Suprapubic skin (tissue), 4 donors: ENCODE results near the gene ANKRD26. TPM values are rescaled to one million over a fixed set of nuclear protein-coding genes. Genes with fewer than 3 reads are reported as not detected.

Source experiments
- DNase-seq, 2 donors: peaks; one replicate each; pipeline ENCODE4 v3.0.0-alpha.2; 2019; ENCODE audit warnings: low spot score in 2 of 2
- H3K27ac ChIP-seq: fragments of 200-600 bp; sonication (generic); one replicate; pipeline ENCODE4 v1.5.1; 2019
- H3K27me3 ChIP-seq: fragments of 200-600 bp; sonication (generic); one replicate; pipeline ENCODE4 v1.5.1; 2019
- H3K36me3 ChIP-seq: fragments of 200-600 bp; sonication (generic); one replicate; pipeline ENCODE4 v1.5.1; 2019
- H3K4me1 ChIP-seq: fragments of 200-600 bp; sonication (generic); one replicate; pipeline ENCODE4 v1.5.1; 2019
- H3K4me3 ChIP-seq: fragments of 200-600 bp; sonication (generic); one replicate; pipeline ENCODE4 v1.5.1; 2019; ENCODE audit warnings: mild to moderate bottlenecking
- H3K9me3 ChIP-seq: fragments of 200-600 bp; sonication (generic); one replicate; pipeline ENCODE4 v1.5.1; 2019
- EP300 ChIP-seq: sonication (generic); formaldehyde crosslinking; IDR thresholded peaks from one replicate; pipeline ENCODE4 v1.6.1; 2017; ENCODE audit warnings: antibody characterized with exemption
- POLR2A ChIP-seq, 2 donors: fragments of 450-650 bp; IDR thresholded peaks; one replicate each; pipeline ENCODE4 v1.6.1; 2017; ENCODE audit warnings: antibody characterized with exemption in 2 of 2, mild to moderate bottlenecking in 2 of 2, moderate library complexity in 2 of 2
- POLR2AphosphoS5 ChIP-seq, 3 donors: sonication (generic); formaldehyde crosslinking; IDR thresholded peaks; one replicate each; pipeline ENCODE4 v1.6.1; 2017; ENCODE audit warnings: antibody characterized with exemption in 3 of 3
- WGBS: methylation state at CpG from one replicate; pipeline ENCODE4 v1.1.5; 2018; 5-methylcytosine and 5-hydroxymethylcytosine counted together
- total RNA-seq, 4 donors: library from RNA; depleted of rRNA; stranded (reverse); fragments of >200 nt; gene quantifications; one replicate each; pipeline ENCODE4 v1.1.0, GENCODE V29; 2016
- TF ChIP-seq, protein P1 (sequence below), 2 donors: fragments of 200-600 bp in 1 of 2; fragments of 450-650 bp in 1 of 2; sonication (generic) in 1 of 2; IDR thresholded peaks; one replicate each; pipeline ENCODE4 v1.5.1; 2016 to 2019; ENCODE audit warnings: antibody characterized with exemption in 2 of 2, mild to moderate bottlenecking in 1 of 2, moderate library complexity in 1 of 2

ANKRD26 gene
- total RNA-seq, 4 donors from 2014 or later, result 2.8 to 17.1 (median 7.9) TPM

DNA sequence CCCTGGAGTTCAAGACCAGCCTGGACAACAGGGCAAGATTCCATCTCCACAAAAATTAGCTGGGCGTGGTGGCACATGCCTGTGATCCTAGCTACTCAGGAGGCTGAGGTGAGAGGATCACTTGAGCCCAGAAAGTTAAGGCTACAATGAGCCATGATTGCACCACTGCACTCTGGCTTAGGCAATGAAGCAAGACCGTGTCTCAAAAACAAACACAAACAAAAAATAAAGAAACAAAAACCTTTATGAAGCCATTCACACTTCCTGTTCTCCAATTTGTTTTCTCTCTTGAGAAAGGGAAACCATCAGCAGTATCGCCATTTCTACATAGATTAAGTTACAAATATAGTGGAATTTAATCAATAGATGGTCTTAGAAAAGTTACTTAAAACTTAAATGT is 34.1 kb upstream of the ANKRD26 start:
- no peak overlapping the region for H3K4me3 ChIP-seq
- no peak overlapping the region for H3K27ac ChIP-seq
- H3K9me3 ChIP-seq, result no peaks in the 10 kb centered on the region
- 97% methylated on average over 3 of the region's 3 CpGs for WGBS
- DNase-seq, result no peak
- TF ChIP-seq, protein P1, sequence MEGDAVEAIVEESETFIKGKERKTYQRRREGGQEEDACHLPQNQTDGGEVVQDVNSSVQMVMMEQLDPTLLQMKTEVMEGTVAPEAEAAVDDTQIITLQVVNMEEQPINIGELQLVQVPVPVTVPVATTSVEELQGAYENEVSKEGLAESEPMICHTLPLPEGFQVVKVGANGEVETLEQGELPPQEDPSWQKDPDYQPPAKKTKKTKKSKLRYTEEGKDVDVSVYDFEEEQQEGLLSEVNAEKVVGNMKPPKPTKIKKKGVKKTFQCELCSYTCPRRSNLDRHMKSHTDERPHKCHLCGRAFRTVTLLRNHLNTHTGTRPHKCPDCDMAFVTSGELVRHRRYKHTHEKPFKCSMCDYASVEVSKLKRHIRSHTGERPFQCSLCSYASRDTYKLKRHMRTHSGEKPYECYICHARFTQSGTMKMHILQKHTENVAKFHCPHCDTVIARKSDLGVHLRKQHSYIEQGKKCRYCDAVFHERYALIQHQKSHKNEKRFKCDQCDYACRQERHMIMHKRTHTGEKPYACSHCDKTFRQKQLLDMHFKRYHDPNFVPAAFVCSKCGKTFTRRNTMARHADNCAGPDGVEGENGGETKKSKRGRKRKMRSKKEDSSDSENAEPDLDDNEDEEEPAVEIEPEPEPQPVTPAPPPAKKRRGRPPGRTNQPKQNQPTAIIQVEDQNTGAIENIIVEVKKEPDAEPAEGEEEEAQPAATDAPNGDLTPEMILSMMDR (IDR thresholded peaks at IDR 0.05), result no peak
- TF ChIP-seq POLR2A (IDR thresholded peaks at IDR 0.05) (no peak), EP300 (no peak)
- no peaks in the 10 kb centered on the region for H3K27me3 ChIP-seq
- H3K4me1 ChIP-seq, result no peaks in the 10 kb centered on the region
- peaks cover 72% of the 10 kb centered on the region for H3K36me3 ChIP-seq

- Histone ChIP-seq H3K27ac (no peak overlapping the region), H3K4me1 (no peaks in the 10 kb centered on the region), H3K4me3 (no peak overlapping the region), H3K9me3 (no peaks in the 10 kb centered on the region), H3K36me3 (peaks cover 47% of the 10 kb centered on the region), H3K27me3 (no peaks in the 10 kb centered on the region)
- TF ChIP-seq EP300, result no peak
- TF ChIP-seq POLR2A (IDR thresholded peaks at IDR 0.05), result no peak
- no peak for TF ChIP-seq POLR2AphosphoS5 (IDR thresholded peaks at IDR 0.05)
- TF ChIP-seq, protein P1 (IDR thresholded peaks at IDR 0.05), result no peak
- WGBS, result 95% methylated on average over 3 of the region's 3 CpGs
- DNase-seq, result no peak
These were observed 7.9 kb upstream of the ANKRD26 start for GRCh38 chr10:27108165-27108564.

GRCh38 chr10:27104919-27105318 is 4.6 kb upstream of the ANKRD26 start:
- TF ChIP-seq EP300, result no peak
- TF ChIP-seq, protein P1 (IDR thresholded peaks at IDR 0.05), result no peak
- TF ChIP-seq POLR2AphosphoS5 (IDR thresholded peaks at IDR 0.05), result no peak
- no peak for TF ChIP-seq POLR2A (IDR thresholded peaks at IDR 0.05)
- no peaks in the 10 kb centered on the region for H3K27me3 ChIP-seq
- no peak overlapping the region for H3K27ac ChIP-seq
- DNase-seq, result no peak
- peaks cover 19% of the 10 kb centered on the region for H3K36me3 ChIP-seq
- H3K4me3 ChIP-seq, result no peak overlapping the region
- H3K4me1 ChIP-seq, result no peaks in the 10 kb centered on the region
- H3K9me3 ChIP-seq, result no peaks in the 10 kb centered on the region
- 72% methylated on average over 5 of the region's 5 CpGs for WGBS

DNA sequence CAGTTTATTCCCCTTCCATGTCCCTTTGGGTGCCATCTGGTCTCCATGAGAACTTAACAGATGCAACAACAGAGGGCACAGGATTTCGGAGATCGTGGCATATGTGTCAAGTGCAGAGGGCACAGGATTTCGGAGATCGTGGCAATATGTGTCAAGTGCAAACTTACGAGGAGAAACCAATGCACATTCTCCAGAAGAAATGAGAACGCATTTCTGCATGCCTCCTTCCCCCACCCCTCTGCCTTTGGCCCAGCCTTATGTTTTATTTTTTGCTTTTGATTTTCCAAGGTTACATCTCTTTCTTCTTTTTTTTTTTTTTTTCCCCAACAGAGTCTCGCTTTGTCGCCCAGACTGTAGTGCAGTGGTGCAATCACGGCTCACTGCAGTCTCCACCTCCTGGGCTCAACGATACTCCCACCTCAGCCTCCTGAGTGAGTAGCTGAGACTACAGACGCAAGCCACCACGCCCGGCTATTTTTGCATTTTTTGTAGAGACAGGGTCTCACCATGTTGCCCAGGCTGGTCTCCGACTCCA is 586 bp upstream of the ANKRD26 start:
- H3K4me3 ChIP-seq, result peak overlapping the region; percentile 75
- H3K4me1 ChIP-seq, result peaks cover 8% of the 10 kb centered on the region
- H3K36me3 ChIP-seq, result no peaks in the 10 kb centered on the region
- no peak for DNase-seq
- TF ChIP-seq, protein P1 (IDR thresholded peaks at IDR 0.05), result no peak
- no peak for TF ChIP-seq POLR2AphosphoS5 (IDR thresholded peaks at IDR 0.05)
- TF ChIP-seq EP300, result no peak
- TF ChIP-seq POLR2A (IDR thresholded peaks at IDR 0.05), result no peak
- 49% methylated on average over 14 of the region's 14 CpGs for WGBS
- H3K27me3 ChIP-seq, result no peaks in the 10 kb centered on the region
- H3K27ac ChIP-seq, result peak overlapping the region; percentile 91
- H3K9me3 ChIP-seq, result no peaks in the 10 kb centered on the region

- H3K27me3 ChIP-seq, result no peaks in the 10 kb centered on the region
- DNase-seq, result no peak
- peak overlapping the region; percentile 75 for H3K4me3 ChIP-seq
- no peaks in the 10 kb centered on the region for H3K36me3 ChIP-seq
- 29% methylated on average over 11 of the region's 11 CpGs for WGBS
- H3K4me1 ChIP-seq, result peaks cover 8% of the 10 kb centered on the region
- H3K27ac ChIP-seq, result peak overlapping the region; percentile 91
- H3K9me3 ChIP-seq, result no peaks in the 10 kb centered on the region
- TF ChIP-seq EP300, result no peak
- TF ChIP-seq POLR2A (IDR thresholded peaks at IDR 0.05), result no peak
- TF ChIP-seq, protein P1 (IDR thresholded peaks at IDR 0.05), result no peak
- TF ChIP-seq POLR2AphosphoS5 (IDR thresholded peaks at IDR 0.05), result no peak
These were observed 846 bp downstream of the ANKRD26 start for GRCh38 chr10:27099448-27099847.
